NCI-H460 (cell line): Measurements from ENCODE around the gene GP9. TPM values are rescaled to one million over a fixed set of nuclear protein-coding genes. Genes with fewer than 3 reads are reported as not detected.
"Not testable (repeated sequence)": the region's sequence is repeated elsewhere in the genome, so short reads cannot be mapped to it uniquely, and the experiment has no call there.

ENCODE experiments used
- DNase-seq: peaks from one replicate; pipeline ENCODE4 v3.0.0-alpha.2; 2016; ENCODE audit warnings: low read depth; ENCODE audit errors: extremely low read depth
- total RNA-seq: library from RNA; depleted of rRNA; stranded (reverse); fragments of >200 nt; shearing (Covaris generic); gene quantifications from 2 replicates; pipeline ENCODE4 v1.2.3, GENCODE V29; 2014

GP9 gene
- total RNA-seq, 1 experiment from 2014 or later: not detected

GRCh38 chr3:129047553-129047839 lies 13.1 kb upstream of the GP9 start:
- DNase-seq: no peak

GRCh38 chr3:129050556-129051295 lies 9.9 kb upstream of the GP9 start:
- no peak for DNase-seq

DNA sequence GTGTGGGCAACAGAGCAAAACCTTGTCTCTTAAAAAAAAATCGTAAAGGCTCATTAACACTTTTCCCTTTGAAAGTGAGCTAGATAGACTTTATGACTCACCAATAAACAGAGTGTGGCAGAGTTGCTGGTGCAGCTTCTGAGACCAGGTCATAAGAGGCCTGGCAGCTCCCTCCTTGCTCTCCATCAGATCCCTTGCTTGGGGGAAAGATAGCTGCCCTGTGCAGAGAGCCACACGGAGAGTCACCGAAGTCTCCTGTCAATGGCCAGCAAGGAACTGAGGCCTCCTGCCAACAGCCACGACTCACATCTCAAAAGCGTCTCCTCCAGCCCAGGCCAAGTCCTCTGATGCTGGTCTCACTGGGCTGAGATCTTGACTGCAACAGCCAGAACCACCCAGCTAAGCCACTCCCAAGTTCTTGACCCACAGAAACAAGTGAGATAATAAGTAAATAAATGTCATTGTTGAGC lies 8.7 kb upstream of the GP9 start:
- no peak for DNase-seq

DNA sequence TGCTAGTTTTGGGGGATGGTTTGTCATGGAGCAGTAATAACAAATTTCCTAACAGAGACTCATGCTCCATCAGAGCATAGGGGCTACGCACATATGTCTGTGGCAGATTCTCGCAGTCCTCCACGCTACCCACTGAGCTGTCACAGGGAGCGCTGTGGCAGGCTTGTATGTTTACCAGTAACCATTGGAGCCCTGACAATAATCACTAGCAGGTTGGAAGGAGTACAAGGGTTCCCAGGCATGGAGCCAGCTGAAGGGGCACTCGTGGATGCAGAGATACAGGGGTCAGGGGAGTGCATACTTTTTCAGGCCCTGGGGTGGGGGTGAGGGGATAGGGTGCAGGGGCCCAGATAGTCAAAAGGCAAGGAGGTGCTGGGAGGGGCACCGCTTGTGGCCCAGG lies 7.9 kb upstream of the GP9 start:
- no peak for DNase-seq

DNA sequence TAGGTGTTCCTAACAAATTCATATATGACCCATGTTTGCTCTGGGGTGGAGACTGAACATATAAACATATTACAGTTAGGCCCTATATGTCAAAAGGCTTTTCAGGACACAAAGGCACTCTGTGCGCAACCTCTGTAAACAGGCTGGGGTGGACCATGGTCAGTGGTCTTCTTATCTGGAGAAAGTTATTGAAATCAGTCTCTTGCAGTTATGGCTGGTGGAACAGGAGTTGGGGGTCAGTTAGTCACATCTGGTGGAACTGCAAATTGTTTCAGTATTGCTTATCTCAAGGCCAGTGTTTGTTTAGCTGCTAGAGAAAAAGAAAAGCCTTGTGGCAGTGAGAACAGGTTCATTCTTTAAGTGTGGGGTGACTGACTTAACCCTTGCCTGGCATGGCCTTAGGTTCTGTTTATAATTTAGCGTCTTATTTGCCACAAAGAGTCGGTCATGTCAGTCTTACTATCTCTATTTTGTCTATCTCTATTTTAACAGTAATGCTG lies 5.9 kb upstream of the GP9 start:
- no peak for DNase-seq

DNA sequence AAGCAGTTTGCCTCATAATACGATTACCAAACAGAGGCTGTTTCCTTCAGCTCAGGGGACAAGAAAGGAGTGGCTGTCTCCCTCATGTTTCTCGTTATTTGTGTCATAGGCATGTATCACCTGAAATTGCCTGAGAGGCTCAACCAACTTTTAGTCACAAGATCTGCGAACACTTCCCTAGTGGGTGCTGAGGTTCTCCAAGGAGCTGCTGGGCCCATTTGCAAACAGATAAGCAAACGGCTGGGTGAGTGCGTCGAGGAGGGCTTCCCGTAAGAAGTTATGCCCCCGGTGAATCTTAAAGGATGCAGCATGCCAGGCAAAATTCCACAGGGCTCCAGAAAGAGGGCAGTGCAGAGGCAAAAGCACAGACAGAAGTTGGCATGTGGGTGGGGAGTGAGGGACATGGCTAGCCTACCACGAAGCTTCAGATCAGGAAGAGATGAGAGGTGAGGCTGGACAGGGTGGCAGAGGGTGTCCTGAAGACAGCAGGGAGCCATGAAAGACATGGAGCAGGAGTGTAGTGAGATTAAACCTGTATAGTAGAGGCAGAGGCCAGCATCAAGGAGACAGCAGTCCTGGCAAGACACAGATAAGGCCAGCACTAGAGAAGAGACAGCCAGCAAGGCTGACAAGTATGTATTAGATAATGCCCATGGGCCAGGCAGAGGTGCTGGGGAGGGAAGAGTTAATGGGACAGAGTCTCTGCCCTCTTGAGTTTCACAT lies 4.0 kb upstream of the GP9 start:
- DNase-seq: no peak

GRCh38 chr3:129057249-129057648 lies 3.3 kb upstream of the GP9 start:
- no peak for DNase-seq

DNA sequence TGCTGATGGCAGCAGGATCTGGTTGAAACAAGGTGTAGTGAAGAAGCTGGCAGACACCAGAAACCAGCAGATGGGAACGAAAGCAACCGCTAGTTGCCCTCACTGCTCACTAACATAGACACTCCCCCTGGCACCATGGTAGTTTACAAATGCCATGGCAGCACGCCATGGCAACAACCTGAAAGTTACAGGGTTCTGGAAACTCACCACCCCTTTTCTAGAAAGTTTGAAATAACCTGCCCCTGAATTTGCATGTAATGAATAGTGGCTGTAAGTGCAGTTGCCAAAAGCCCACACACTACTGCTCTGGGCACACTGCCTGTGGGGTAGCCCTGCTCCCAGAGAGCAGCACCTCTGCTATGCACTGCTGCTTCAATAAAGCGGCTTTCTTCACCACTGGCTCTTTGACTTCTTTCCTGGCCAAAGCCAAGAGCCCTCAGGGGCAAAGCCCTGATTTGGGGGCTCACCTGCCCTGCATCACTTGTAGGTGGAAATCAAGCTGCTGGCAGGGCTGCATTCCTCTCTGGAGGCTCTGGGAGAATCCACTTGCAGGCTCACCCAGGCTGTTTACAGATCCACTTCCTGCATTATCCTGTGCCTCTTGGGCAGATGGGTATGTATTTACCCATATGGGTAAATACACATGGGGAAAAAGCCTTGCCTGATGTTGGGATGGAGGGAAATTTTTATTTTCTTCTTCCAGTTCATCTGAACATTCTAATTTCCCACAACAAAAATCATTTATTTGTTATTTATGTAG lies 2.0 kb upstream of the GP9 start:
- DNase-seq: no peak

DNA sequence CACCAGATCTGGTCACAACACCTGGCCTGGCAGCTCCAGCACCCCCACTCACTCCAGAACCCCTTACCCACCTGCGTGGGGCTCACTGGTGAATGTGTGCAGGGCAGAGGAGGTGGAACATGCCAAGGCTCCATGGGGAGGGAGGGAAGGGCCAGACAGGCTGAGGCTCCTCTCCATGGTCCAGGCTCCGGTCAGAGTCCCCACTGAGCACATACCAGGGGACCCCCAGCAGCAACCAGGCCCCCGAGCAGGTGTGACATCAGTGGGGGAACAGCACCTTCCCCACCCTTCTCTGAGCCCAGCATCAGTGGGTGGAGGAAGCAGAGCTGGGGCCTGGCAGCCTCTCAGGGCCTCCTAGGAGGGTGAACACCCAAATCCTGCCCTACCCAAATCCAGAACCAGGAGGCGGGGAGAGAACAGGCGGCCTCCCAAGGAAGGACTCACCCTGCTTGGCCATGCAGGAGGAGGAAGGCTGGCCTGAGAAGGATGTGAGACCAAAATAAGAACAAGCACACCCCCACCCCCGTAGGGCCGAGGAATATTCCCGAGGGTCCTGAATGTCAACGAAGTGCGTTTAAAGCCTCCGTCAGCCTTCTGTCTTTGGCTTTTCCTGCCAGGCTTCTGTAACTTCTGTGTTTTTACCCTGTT lies 1.1 kb upstream of the GP9 start:
- no peak for DNase-seq

DNA sequence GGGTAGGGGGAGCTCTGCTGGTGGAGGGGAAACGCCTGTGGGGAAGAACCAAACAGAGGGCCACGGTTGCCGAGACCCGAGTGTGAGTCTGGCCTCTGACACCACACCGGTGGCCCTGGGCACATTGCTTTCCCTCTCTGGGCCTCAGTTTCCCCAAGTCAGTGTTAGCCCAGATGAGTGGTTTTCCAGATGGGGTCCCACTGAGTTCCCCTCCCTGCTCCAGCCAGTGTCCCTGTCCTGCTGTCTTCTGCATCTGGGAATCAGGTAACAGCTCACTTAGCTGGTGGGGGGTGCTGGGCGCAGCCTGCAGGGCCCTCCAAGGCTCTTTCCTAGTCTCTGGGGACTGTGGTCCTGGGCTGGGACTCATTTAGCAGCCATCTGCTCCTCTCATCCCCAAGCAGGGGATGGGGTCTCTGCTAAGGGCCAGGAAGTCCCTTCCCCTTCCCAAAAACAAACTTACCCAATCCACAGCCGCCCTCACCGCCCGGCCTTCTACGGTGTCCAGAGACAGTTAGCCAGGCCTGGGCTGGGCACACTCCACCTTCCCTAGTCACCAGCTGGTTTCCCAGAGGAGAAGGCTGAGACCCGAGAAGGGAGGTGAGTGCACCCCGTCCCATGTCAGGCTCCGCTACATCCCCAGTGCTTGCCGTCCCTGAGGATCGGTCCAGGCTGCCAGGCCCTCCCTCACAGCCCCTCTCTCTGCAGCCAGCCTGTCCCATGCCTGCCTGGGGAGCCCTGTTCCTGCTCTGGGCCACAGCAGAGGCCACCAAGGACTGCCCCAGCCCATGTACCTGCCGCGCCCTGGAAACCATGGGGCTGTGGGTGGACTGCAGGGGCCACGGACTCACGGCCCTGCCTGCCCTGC lies 676 bp downstream of the GP9 start:
- no peak for DNase-seq

GRCh38 chr3:129061888-129062834 lies 1.6 kb downstream of the GP9 start:
- DNase-seq: no peak

GRCh38 chr3:129063091-129063640 lies 2.6 kb downstream of the GP9 start:
- DNase-seq: no peak

GRCh38 chr3:129063841-129064482 lies 3.4 kb downstream of the GP9 start:
- no peak for DNase-seq

DNA sequence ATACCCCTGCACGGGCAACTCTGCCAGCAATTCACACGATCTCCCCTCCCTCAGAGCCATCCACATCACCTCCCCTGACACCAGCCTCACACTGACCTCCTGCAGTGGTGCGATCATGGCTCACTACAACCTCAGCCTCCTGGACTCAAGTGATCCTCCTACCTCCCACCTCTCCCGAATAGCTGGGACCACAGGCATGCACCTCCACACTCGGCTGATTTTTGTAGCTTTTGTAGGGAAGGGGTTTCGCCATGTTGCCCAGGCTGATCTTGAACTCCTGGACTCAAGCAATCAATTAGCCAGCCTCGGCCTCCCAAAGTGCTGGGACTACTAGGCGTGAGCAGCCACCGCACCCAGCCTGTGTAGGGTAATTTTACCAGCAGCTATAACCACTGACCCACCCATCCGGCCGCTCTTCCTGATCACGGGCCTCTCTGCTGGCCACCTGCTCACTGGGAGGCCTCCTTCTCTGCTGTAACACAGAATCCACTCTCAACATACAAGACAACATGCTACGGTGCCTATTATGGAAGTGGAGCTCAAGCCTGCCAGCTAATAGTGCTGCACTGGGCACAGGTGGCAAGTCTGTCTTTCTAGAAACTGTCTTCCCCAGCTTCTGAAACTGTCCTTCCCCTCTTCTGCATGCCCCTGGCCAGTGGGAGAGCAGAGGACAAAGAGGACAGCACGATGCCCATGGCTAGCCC lies 4.6 kb downstream of the GP9 start:
- DNase-seq: no peak

DNA sequence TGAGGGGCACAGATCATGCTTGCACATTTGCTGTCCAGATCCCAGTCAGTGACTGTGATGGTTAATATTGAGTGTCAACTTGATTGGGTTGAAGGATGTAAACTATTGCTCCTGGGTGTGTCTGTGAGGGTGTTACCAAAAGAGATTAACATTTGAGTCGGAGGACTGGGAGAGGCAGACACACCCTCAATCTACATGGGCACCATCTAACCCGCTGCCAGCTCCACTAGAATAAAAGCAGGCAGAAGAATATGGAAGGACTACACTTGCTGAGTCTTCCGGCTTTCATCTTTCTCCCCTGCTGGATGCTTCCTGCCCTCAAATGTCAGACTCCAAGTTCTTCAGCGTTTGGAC lies 5.1 kb downstream of the GP9 start:
- no peak for DNase-seq

DNA sequence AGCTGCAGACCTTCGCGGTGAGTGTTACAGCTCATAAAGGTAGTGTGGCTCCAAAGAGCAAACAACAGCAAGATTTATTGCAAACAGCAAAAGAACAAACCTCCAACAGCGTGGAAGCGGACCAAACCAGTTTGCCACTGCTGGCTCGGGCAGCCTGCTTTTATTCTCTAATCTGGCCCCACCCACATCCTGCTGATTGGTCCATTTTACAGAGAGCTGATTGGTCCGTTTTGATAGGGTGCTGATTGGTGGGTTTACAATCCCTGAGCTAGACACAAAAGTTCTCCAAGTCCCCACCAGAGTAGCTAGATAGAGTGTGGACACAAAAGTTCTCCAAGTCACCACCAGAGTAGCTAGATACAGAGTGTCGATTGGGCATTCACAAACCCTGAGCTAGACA lies 7.1 kb downstream of the GP9 start:
- not testable (repeated sequence) for DNase-seq

DNA sequence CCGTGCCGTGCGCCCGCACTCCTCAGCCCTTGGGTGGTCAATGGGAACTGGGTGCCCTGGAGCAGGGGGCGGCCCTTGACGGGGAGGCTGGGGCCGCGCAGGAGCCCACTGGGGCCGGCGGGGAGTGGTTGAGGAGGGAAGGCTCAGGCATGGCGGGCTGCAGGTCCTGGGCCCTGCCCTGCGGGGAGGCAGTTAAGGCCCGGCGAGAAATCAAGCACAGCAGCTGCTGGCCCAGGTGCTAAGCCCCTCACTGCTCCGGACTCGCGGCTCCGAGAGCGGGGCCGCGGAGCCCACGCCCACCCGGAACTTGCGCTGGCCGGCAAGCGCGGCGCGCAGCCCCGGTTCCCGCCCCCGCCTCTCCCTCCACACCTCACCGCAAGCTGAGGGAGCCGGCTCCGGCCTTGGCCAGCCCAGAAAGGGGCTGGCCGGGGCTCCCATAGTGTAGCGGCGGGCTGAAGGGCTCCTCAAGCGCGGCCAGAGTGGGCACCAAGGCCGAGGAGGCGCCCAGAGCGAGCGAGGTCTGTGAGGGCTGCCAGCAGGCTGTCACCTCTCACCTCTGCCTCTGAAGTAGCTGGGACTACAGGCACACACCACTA lies 7.8 kb downstream of the GP9 start:
- no peak for DNase-seq
